GM19372 (cell line): ENCODE data around the gene MSX1.
"Not testable (repeated sequence)": the region's sequence is repeated elsewhere in the genome, so short reads cannot be mapped to it uniquely, and the experiment has no call there.

Experiments
- ATAC-seq: cut with Tn5 transposase; IDR thresholded peaks from one replicate; pipeline ENCODE4 v1.9.1; 2021; ENCODE audit warnings: mild to moderate bottlenecking, low read depth, moderate library complexity; ENCODE audit not compliant: unreplicated experiment

Gene MSX1

GRCh38 chr4:4859325-4859798, at the start of gene MSX1:
Gene MSX1 (plus strand): TSS chr4:4859665. CDS start chr4:4859900, 235 bp downstream.
- ATAC-seq: peak; percentile 89

DNA sequence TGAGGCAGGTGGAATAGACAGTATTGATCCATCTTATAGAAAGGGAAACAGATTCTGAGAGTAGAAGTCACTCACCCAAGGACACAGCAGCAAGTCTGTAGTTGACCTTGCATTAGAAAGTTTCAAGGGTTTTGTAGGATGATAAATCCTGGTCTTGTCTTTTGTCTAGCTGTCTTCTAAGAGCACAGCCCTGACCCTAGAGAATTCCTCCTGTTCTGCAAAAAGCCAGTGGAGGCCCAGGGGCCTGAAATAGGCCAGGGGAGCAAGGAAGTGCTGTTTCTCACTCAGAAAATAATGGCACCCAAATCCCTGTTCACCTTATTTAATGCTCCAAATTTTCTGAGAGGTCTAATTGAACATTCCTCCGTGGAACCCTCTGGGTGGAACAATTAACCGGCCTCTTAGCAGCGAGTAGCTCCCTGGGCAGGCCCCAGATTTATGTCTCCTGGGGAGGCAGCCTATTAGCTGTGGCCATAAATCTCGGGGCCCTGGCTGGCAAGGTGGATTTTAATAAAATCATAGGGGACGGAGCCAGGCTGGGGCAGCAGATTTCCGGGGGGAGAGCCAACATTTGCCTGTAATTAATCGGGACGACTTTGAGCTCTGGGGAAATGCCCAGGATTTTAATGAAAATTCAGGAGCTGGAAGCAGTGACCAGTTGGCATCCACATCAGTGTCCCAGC, 49.2 kb upstream of the MSX1 start:
- ATAC-seq: no peak

DNA sequence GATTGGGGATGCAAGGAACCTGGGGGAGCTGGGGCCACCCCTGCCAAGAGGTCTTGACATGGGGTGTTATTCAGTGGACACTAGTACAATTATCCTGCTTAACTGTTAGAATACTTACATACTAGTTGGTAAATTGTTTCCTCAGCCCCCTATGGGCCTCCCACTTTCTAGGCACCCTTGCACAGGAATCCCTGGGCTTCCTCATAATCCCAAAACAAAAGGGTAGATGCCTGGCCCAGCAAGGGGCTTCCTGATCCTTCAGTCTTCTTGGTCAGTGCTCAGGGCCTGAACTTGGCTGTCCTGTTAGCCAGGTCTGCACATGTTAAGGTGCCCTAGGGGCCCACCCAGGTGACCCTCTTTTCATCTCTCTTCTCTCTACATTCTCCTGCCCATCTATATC, 48.7 kb upstream of the MSX1 start:
- no peak for ATAC-seq

DNA sequence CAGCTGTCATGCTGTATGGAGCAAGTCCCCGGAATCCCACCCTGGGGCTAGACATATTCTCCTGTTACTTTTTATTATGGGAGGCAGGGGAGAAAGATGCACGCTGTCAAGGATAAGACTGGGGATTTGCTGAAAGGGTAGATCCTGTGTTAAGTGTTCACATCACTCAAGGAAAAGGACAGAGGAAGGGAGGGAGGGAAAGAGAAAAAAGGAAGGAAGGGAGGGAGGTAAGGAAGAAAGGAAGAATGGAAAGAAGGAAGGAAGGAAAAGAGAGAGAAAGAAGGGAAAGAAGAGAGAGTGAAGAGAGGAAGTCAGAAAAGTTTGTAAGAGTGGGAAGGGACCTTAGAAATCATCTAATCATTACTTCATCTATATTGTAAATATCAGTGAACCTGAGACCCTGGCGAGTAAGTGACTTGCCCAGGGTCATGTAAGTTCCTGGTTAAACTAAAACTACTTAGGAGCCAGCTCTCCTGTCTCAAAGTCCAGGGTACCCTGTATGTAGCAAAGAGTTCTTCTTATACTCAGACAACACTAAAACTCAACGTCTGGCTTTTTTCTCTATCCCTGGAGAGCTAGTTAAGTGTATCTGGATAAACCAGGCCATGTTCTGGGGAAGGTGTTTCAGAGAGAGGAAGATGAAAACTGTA, 47.2 kb upstream of the MSX1 start:
- no peak for ATAC-seq

GRCh38 chr4:4818415-4819212, 40.9 kb upstream of the MSX1 start:
- ATAC-seq: no peak

DNA sequence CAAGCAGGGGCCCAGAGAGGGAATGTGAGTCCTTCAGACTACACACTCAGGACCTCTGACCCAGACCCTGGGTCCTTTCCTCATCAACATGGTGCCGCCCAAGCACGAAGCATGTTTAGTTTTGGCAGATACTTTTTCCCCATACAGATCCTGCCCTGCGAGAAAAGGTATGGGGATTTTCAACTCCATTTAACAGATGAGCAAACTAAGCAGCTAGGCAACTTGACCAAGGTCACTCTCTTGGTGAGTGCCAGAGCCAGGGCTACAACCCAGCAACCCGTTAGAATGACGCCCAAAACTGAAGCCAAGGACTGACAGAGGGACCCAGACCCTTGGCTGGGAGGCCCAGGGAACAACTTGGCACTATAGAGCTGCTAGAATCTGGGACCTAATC, 40.3 kb upstream of the MSX1 start:
- ATAC-seq: no peak

- no peak for ATAC-seq
Observed at GRCh38 chr4:4820261-4820660, 39.2 kb upstream of the MSX1 start.

DNA sequence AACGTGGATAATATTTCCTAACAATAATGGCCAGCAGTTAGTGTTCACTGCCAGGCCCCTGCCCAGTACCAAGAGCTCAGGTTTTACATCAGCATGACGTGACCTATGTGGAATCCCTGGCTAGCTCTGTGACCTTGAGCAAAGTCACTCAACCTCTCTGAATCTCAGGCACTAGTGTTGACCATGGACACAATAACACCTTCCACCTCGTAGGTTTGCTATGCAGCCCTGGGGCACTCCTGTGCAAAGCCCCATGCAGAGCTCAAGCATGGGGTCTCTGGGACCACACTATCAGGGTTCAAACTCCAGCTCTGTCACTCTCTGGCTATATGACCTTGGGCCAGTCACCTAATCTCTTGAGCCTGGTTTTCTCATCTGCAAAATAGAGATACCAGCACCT, 38.7 kb upstream of the MSX1 start:
- ATAC-seq: no peak

DNA sequence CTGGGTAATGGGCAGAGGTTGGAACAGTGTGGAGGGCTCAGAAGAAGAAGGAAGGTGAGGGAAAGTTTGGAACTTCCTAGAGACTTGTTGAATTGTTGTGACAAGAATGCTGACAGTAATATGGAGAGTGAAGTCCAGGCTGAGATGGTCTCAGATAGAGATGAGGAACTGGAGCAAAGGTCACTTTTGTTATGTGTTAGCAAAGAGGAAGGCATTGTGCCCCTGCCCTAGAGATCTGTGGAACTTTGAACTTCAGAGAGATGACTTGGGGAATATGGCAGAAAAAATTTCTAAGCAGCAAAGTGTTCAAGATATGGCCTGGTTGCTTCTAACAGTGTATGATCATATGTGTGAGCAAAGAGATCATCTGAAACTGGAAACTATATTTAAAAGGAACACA, 37.9 kb upstream of the MSX1 start:
- ATAC-seq: no peak

- not testable (repeated sequence) for ATAC-seq
Observed at GRCh38 chr4:4822286-4822685, 37.2 kb upstream of the MSX1 start.

- ATAC-seq: no peak
Observed at GRCh38 chr4:4823621-4824162, 35.8 kb upstream of the MSX1 start.

DNA sequence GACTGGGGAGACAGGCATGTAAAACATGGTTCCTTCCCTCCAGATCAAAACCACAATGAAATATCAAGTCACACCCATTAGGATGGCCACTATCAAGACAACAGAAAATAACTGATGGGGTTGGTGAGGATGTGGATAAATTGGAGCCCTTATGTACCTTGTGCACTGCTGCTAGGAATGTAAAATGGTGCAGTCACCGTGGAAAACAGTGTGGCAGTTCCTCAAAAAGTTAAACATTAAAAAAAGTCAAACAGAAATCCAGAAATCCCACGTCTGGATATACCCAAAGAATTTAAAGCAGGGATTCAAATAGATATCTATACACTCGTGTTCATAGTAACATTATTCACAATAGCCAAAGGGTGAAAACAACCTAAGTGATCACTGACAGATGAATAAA, 35.2 kb upstream of the MSX1 start:
- no peak for ATAC-seq

GRCh38 chr4:4825431-4825830, 34.0 kb upstream of the MSX1 start:
- ATAC-seq: no peak

DNA sequence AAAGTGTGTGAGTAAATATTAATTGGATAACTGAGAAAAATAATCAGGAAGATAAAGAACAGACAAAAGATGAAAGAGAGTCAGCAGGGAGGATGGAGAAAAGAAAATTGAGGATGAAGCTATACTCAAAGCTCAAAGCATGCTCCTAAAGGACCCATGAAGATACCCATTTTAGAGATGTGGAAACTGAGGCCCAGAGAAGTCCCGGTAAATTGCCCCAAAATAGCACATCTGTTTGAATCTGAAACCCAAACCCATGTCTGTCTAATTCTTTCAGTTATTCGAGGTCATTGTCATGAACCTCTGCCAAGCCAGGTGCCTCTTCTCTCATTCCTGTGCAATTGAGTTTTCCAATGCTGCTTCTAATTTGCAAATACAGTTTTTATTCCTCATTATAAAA, 29.6 kb upstream of the MSX1 start:
- ATAC-seq: no peak

DNA sequence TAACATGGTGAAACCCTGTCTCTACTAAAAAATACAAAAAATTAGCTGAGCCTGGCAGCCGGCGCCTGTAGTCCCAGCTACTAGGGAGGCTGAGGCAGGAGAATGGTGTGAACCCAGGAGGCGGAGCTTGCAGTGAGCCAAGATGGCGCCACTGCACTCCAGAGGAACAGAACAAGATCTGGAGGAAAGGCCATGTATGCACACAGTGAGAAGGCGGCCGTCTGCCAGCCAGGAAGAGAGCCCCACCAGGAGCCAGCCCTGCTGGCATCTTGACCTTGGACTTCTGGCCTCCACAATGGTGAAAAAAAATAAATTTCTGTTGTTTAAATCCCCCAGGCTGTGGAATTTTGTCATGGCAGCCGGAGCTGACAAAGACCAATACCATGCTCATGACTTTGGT, 28.2 kb upstream of the MSX1 start:
- no peak for ATAC-seq

DNA sequence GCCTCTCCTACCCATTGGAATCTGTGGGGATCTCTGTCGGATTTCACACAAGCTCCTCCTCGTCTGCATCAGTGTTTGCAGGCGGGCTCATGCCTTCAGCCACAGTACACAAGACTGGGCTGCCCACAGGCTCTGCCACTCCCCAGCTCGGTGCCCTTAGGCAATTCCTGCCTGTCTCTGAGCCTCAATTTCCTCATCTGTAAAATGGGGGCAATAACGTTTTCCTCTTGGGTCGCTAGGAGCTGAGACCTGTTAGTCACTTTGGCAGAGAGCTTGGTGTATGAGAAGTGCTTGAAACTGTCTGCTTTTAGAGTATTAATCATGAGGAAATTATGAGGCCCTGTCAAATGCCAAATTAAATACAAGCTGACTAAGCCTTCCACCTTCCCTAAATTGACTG, 27.6 kb upstream of the MSX1 start:
- ATAC-seq: no peak

GRCh38 chr4:4836044-4836443, 23.4 kb upstream of the MSX1 start:
- ATAC-seq: no peak

GRCh38 chr4:4837316-4837715, 22.1 kb upstream of the MSX1 start:
- ATAC-seq: no peak

DNA sequence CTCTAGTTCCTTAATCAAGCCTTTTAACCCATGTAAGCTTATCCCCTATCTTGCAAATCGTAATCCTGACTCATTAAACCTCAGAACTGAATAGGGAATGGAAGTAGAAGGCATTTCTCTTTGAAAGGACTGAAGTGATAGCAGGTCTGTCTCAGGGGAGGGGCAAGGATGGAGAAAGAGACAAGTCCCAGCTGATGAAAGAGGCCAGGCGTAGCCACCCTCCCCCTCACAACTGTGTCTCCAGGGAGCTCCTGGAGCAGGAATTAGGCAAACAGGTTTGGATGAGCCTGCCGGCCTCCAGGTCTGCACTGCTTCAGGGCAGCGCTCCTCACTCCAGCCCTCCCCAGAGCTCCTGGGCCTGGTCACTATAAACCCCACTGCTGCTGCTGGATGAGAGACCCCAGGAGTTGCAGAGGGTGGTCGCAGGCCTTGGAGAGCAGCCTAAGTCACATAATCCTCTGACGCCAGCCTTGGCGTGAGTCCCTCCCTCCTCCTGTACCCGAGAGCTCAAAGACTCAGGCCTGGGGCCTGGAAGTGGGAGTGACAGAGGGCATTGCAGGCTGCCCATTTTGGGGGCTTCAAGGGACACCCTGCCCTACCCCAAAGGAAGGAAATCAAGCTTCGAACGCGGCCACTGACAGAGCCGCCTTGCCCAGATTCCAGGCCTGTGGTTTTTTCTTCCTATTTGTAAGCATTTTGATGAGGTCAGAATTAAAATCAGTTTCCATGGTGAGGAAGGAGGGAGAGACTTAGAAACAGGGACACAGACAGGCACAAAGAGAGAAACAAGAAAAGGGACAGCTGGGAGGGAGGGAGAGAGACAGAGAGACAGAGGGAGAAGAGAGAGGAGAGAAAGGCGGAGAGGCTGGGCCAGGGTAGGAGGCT, 21.2 kb upstream of the MSX1 start:
- ATAC-seq: no peak
